ENCODE results near the gene YEATS2.
"Not testable (repeated sequence)": the region's sequence is repeated elsewhere in the genome, so short reads cannot be mapped to it uniquely, and the experiment has no call there.

YEATS2 gene

DNA sequence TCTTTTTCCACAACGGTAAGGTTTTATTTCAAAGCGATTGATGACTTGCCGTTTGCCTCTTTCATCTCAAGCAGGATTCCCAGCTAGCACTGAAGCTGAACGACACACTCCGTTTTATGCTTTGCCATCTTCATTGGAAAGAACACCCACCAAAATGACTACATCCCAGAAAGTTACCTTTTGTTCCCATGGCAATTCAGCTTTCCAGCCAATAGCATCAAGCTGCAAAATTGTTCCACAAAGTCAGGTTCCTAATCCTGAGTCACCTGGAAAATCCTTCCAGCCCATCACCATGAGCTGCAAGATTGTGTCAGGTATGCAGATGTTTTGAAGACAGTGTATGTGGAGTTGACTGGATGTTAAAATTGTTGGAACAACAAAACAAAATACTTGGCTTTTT is 56.5 kb downstream of the YEATS2 start:
- no peaks in the 10 kb centered on the region for H3K4me1 ChIP-seq (ENCODE audit: insufficient read depth, low read length)
- no peaks in the 10 kb centered on the region for H3K9me3 ChIP-seq (ENCODE audit: low read length)
- H3K27ac ChIP-seq (ENCODE audit: low read depth, low read length): no peak overlapping the region
- H3K9ac ChIP-seq (ENCODE audit: low read length): no peak overlapping the region
- peaks cover 24% of the 10 kb centered on the region for H3K36me3 ChIP-seq (ENCODE audit: insufficient read depth, low read length)
- H3K4me3 ChIP-seq (ENCODE audit: low read depth in 1 of 2, low read length in 2 of 2): no peak overlapping the region
- no peaks in the 10 kb centered on the region for H3K27me3 ChIP-seq (ENCODE audit: control insufficient read depth in 1 of 2, insufficient read depth in 2 of 2, low read length in 2 of 2)

GRCh38 chr3:183762304-183762703 is 64.7 kb downstream of the YEATS2 start:
- H3K36me3 ChIP-seq (ENCODE audit: insufficient read depth, low read length): peaks cover 37% of the 10 kb centered on the region
- H3K9me3 ChIP-seq (ENCODE audit: low read length): no peaks in the 10 kb centered on the region
- no peak overlapping the region for H3K4me3 ChIP-seq (ENCODE audit: low read depth in 1 of 2, low read length in 2 of 2)
- no peaks in the 10 kb centered on the region for H3K27me3 ChIP-seq (ENCODE audit: control insufficient read depth in 1 of 2, insufficient read depth in 2 of 2, low read length in 2 of 2)
- H3K9ac ChIP-seq (ENCODE audit: low read length): no peak overlapping the region
- no peak overlapping the region for H3K27ac ChIP-seq (ENCODE audit: low read depth, low read length)
- H3K4me1 ChIP-seq (ENCODE audit: insufficient read depth, low read length): no peaks in the 10 kb centered on the region

DNA sequence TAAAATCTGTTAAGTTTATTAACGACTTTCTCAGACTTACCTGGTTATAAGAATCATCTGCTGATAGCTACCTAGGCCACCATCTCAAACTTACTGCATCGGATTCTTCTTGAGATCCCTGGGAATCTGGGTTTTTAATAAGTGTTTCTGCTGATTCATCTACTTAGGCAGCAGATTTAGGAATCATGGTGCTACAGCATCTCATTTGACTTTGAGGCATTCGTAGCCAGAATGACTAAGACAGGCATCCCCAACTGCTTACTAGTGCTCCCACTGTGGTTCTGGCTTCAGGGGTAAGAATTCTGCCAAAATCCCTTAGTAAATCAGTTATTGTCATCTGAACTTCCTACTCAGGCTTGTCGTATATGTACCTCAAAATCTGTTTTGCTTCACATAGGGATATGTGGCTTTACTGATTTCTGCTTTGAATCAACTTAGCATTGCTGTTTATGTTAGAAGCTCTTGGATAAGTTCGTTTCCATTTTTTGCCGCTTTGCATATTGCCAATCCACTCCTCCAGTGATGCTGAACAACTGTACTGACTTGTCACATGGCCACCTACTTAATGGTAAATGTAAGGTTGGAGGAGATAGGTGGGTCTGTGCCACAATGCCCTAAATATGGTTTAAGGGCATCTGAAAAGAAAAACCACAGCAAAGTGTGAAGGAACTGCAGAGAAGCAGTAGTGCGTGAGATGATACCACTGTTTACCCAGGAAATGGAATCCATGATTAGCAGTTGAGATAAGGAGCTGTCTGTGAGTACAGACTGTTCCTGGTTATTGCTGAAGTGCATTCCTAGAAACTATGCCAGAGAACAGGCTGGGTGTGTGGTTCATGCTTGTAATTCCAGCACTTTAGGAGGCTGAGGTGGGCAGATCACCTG is 67.5 kb downstream of the YEATS2 start:
- Histone ChIP-seq H3K9ac (ENCODE audit: low read length) (no peak overlapping the region), H3K27me3 (ENCODE audit: control insufficient read depth in 1 of 2, insufficient read depth in 2 of 2, low read length in 2 of 2) (no peaks in the 10 kb centered on the region), H3K36me3 (ENCODE audit: insufficient read depth, low read length) (peaks cover 27% of the 10 kb centered on the region), H3K27ac (ENCODE audit: low read depth, low read length) (no peak overlapping the region), H3K4me3 (ENCODE audit: low read depth in 1 of 2, low read length in 2 of 2) (no peak overlapping the region), H3K9me3 (ENCODE audit: low read length) (no peaks in the 10 kb centered on the region), H3K4me1 (ENCODE audit: insufficient read depth, low read length) (no peaks in the 10 kb centered on the region)

DNA sequence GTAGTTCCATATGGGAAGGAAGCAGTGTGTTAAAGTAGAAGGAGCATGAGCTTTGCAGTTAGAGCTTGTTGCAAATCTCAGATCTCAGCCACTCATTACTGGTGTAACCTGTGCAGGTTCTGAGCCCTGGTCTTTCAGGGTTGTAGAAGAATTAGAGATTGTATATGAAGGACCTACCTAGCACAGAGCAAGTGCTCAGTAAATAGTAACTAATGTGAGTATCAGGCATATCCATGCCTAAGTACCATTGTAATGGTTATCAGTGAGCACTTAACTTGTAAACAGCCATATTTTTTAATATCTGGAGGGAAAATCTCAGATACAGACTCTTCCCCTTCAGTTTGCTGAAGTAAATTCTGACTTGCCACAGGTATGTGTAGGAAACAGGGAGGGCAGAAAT is 68.5 kb downstream of the YEATS2 start:
- Histone ChIP-seq H3K27me3 (ENCODE audit: control insufficient read depth in 1 of 2, insufficient read depth in 2 of 2, low read length in 2 of 2) (no peaks in the 10 kb centered on the region), H3K27ac (ENCODE audit: low read depth, low read length) (no peak overlapping the region), H3K9me3 (ENCODE audit: low read length) (no peaks in the 10 kb centered on the region), H3K4me3 (ENCODE audit: low read depth in 1 of 2, low read length in 2 of 2) (no peak overlapping the region), H3K36me3 (ENCODE audit: insufficient read depth, low read length) (peaks cover 23% of the 10 kb centered on the region), H3K9ac (ENCODE audit: low read length) (no peak overlapping the region), H3K4me1 (ENCODE audit: insufficient read depth, low read length) (no peaks in the 10 kb centered on the region)

- H3K27me3 ChIP-seq (ENCODE audit: control insufficient read depth in 1 of 2, insufficient read depth in 2 of 2, low read length in 2 of 2): no peaks in the 10 kb centered on the region
- no peaks in the 10 kb centered on the region for H3K4me1 ChIP-seq (ENCODE audit: insufficient read depth, low read length)
- H3K9ac ChIP-seq (ENCODE audit: low read length): no peak overlapping the region
- no peak overlapping the region for H3K4me3 ChIP-seq (ENCODE audit: low read depth in 1 of 2, low read length in 2 of 2)
- no peaks in the 10 kb centered on the region for H3K9me3 ChIP-seq (ENCODE audit: low read length)
- H3K36me3 ChIP-seq (ENCODE audit: insufficient read depth, low read length): peaks cover 16% of the 10 kb centered on the region
- H3K27ac ChIP-seq (ENCODE audit: low read depth, low read length): no peak overlapping the region
These were observed 69.4 kb downstream of the YEATS2 start for GRCh38 chr3:183766745-183767606.

DNA sequence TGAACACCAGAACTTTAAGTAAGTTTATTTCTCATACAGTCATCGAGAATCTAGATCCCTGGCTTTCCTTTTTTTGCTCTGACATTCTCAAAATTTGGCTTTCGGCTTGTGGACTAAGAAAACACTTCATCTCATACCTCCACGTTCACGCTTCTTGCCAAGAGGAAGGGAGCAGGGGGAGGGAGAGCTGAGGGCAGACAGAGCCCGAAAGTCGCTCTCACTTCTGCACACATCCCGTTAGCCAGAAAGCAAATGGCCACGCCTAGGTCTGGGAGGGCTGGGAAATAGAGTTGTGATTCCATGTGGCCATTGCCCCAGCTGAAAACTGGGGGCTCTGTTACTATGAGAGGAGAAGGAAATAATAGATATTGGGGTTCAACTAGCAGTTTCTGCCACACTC is 70.5 kb downstream of the YEATS2 start:
- peaks cover 19% of the 10 kb centered on the region for H3K36me3 ChIP-seq (ENCODE audit: insufficient read depth, low read length)
- H3K4me3 ChIP-seq (ENCODE audit: low read depth in 1 of 2, low read length in 2 of 2): no peak overlapping the region
- H3K9me3 ChIP-seq (ENCODE audit: low read length): no peaks in the 10 kb centered on the region
- no peaks in the 10 kb centered on the region for H3K4me1 ChIP-seq (ENCODE audit: insufficient read depth, low read length)
- no peak overlapping the region for H3K27ac ChIP-seq (ENCODE audit: low read depth, low read length)
- H3K9ac ChIP-seq (ENCODE audit: low read length): no peak overlapping the region
- H3K27me3 ChIP-seq (ENCODE audit: control insufficient read depth in 1 of 2, insufficient read depth in 2 of 2, low read length in 2 of 2): no peaks in the 10 kb centered on the region

- H3K9ac ChIP-seq (ENCODE audit: low read length): no peak overlapping the region
- H3K4me1 ChIP-seq (ENCODE audit: insufficient read depth, low read length): no peaks in the 10 kb centered on the region
- no peak overlapping the region for H3K4me3 ChIP-seq (ENCODE audit: low read depth in 1 of 2, low read length in 2 of 2)
- H3K27ac ChIP-seq (ENCODE audit: low read depth, low read length): no peak overlapping the region
- H3K27me3 ChIP-seq (ENCODE audit: control insufficient read depth in 1 of 2, insufficient read depth in 2 of 2, low read length in 2 of 2): no peaks in the 10 kb centered on the region
- peaks cover 25% of the 10 kb centered on the region for H3K36me3 ChIP-seq (ENCODE audit: insufficient read depth, low read length)
- no peaks in the 10 kb centered on the region for H3K9me3 ChIP-seq (ENCODE audit: low read length)
These were observed 71.9 kb downstream of the YEATS2 start for GRCh38 chr3:183769453-183769852.

- no peak overlapping the region for H3K27ac ChIP-seq (ENCODE audit: low read depth, low read length)
- H3K36me3 ChIP-seq (ENCODE audit: insufficient read depth, low read length): peaks cover 62% of the 10 kb centered on the region
- H3K4me1 ChIP-seq (ENCODE audit: insufficient read depth, low read length): no peaks in the 10 kb centered on the region
- no peaks in the 10 kb centered on the region for H3K27me3 ChIP-seq (ENCODE audit: control insufficient read depth in 1 of 2, insufficient read depth in 2 of 2, low read length in 2 of 2)
- H3K9ac ChIP-seq (ENCODE audit: low read length): no peak overlapping the region
- H3K4me3 ChIP-seq (ENCODE audit: low read depth in 1 of 2, low read length in 2 of 2): no peak overlapping the region
- no peaks in the 10 kb centered on the region for H3K9me3 ChIP-seq (ENCODE audit: low read length)
These were observed 77.0 kb downstream of the YEATS2 start for GRCh38 chr3:183774631-183775030.

- Histone ChIP-seq H3K36me3 (ENCODE audit: insufficient read depth, low read length) (peaks cover 62% of the 10 kb centered on the region), H3K27ac (ENCODE audit: low read depth, low read length) (no peak overlapping the region), H3K9me3 (ENCODE audit: low read length) (no peaks in the 10 kb centered on the region), H3K4me3 (ENCODE audit: low read depth in 1 of 2, low read length in 2 of 2) (no peak overlapping the region), H3K4me1 (ENCODE audit: insufficient read depth, low read length) (no peaks in the 10 kb centered on the region), H3K9ac (ENCODE audit: low read length) (no peak overlapping the region), H3K27me3 (ENCODE audit: control insufficient read depth in 1 of 2, insufficient read depth in 2 of 2, low read length in 2 of 2) (no peaks in the 10 kb centered on the region)
These were observed 78.2 kb downstream of the YEATS2 start for GRCh38 chr3:183775781-183776180.

DNA sequence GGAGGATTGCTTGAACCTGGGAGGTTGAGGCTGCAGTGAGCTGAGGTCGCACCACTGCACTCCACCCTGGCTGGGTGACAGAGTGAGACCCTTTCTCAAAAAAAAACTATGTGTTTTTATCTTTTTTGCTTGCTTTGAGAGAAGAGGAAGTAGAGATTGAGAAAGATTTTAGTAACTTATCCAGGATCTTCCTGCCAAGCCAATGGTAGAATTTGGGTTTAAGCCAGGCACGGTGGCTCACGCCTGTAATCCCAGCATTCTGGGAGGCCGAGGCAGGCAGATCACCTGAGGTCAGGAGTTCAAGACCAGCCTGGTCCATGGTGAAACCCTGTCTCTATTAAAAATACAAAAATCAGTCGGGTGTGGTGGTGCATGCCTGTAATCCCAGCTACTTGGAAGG is 78.9 kb downstream of the YEATS2 start:
- not testable (repeated sequence) for H3K27me3 ChIP-seq (ENCODE audit: control insufficient read depth in 1 of 2, insufficient read depth in 2 of 2, low read length in 2 of 2); H3K9ac ChIP-seq (ENCODE audit: low read length); H3K9me3 ChIP-seq (ENCODE audit: low read length); H3K27ac ChIP-seq (ENCODE audit: low read depth, low read length); H3K4me1 ChIP-seq (ENCODE audit: insufficient read depth, low read length); H3K4me3 ChIP-seq (ENCODE audit: low read depth in 1 of 2, low read length in 2 of 2)
- peaks cover 62% of the 10 kb centered on the region for H3K36me3 ChIP-seq (ENCODE audit: insufficient read depth, low read length)

DNA sequence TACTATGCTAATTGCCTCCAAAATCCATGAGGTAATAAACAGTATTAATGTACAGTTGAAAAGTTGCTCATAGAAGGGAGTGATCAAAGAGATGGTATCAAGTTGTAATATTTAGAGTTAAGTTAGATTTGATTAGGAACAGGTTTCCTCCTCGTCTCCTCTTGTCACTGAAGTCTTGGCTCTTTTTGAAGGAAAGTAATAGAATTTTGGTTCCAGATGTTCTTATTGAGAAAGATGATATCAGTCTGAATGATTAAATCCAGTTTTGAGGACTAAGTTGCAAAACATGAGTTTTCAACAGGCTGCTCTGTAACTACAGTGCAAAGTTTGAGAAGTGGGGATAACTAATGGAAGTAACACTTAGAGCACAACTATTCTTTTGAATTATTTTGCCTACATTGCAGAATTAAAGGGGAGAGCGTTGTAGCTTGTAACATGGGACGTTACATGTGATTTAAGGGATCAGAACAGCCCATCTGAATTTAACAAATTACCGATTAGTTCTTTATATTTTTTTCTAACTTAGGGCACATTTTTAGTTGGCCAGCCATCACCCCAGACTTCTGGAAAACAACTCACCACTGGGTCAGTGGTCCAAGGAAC is 79.5 kb downstream of the YEATS2 start:
- H3K4me3 ChIP-seq (ENCODE audit: low read depth in 1 of 2, low read length in 2 of 2): no peak overlapping the region
- H3K4me1 ChIP-seq (ENCODE audit: insufficient read depth, low read length): no peaks in the 10 kb centered on the region
- no peaks in the 10 kb centered on the region for H3K27me3 ChIP-seq (ENCODE audit: control insufficient read depth in 1 of 2, insufficient read depth in 2 of 2, low read length in 2 of 2)
- H3K36me3 ChIP-seq (ENCODE audit: insufficient read depth, low read length): peaks cover 59% of the 10 kb centered on the region
- no peaks in the 10 kb centered on the region for H3K9me3 ChIP-seq (ENCODE audit: low read length)
- no peak overlapping the region for H3K9ac ChIP-seq (ENCODE audit: low read length)
- no peak overlapping the region for H3K27ac ChIP-seq (ENCODE audit: low read depth, low read length)
